GM12878 (cell line): ENCODE measurements around the gene UGT1A6. TPM values are rescaled to one million over a fixed set of nuclear protein-coding genes. Genes with fewer than 3 reads are reported as not detected.

Experiments used
- ATAC-seq: fragments of 200-7000 bp; cut with Tn5 transposase; 3 replicates; pipeline ENCODE4 v1.9.1; 2020; ENCODE audit warnings: mild to moderate bottlenecking, moderate library complexity
- BruUV-seq: library from RNA; stranded (reverse); fragments of 400-500 nt; replicated peaks from 2 replicates; lab custom pipeline; 2021; lab: Mats Ljungman, UMichigan
- CTCF ChIA-PET: fragments of 300-600 bp; sonication (Branson Sonifier 250); formaldehyde crosslinking; extraction: SDS; loops from one replicate; lab custom pipeline; 2021; ENCODE audit warnings: inconsistent platforms; lab: Yijun Ruan, JAX
- POLR2A ChIA-PET: fragments of 350-600 bp; formaldehyde crosslinking; extraction: SDS; loops from one replicate; lab custom pipeline; 2021; ENCODE audit warnings: inconsistent platforms; lab: Charles Lee
- RAD21 ChIA-PET: fragments of 300-600 bp; sonication (Branson Sonifier 250); formaldehyde crosslinking; loops from one replicate; lab custom pipeline; 2023; ENCODE audit warnings: antibody characterized with exemption; ENCODE audit not compliant: unreplicated experiment; lab: Charles Lee
- SMC1A ChIA-PET: fragments of 300-600 bp; sonication (Branson Sonifier 250); formaldehyde crosslinking; loops from one replicate; lab custom pipeline; 2023; ENCODE audit not compliant: unreplicated experiment, uncharacterized antibody; lab: Charles Lee
- DNase-seq: peaks from one replicate; pipeline ENCODE4 v3.0.0-alpha.2; 2011; ENCODE audit warnings: low read depth, low spot score
- FAIRE-seq: peaks from 3 replicates; lab custom pipeline; 2011; peaks lifted over from hg19 to GRCh38; lab: Jason Lieb, UNC
- H2AFZ ChIP-seq: 2 replicates; pipeline ENCODE4 v1.6.0; 2011; ENCODE audit warnings: low read depth, low read length, control low read depth; ENCODE audit not compliant: control insufficient read depth
- H3K27ac ChIP-seq: 2 replicates; pipeline ENCODE4 v1.5.1; 2011; ENCODE audit warnings: control low read depth; ENCODE audit not compliant: control insufficient read depth, insufficient read depth
- H3K27me3 ChIP-seq, 2 experiments: replicated peaks in 1 of 2; 2 replicates each; pipeline versions ENCODE4 v1.6.0 to v1.6.1; 2011; ENCODE audit warnings: low read length in 1 of 2; ENCODE audit not compliant: control insufficient read depth in 2 of 2, insufficient read depth in 2 of 2
- H3K36me3 ChIP-seq, 2 experiments: 2 replicates each; pipeline ENCODE4 v1.5.1; 2011; ENCODE audit warnings: low read length in 1 of 2; ENCODE audit not compliant: control insufficient read depth in 2 of 2, insufficient read depth in 2 of 2
- H3K4me1 ChIP-seq: 2 replicates; pipeline ENCODE4 v1.6.1; 2011; ENCODE audit warnings: mild to moderate bottlenecking, low read length, moderate library complexity, mixed read lengths; ENCODE audit not compliant: control insufficient read depth, insufficient read depth
- H3K4me2 ChIP-seq: 2 replicates; pipeline ENCODE4 v1.6.0; 2011; ENCODE audit warnings: control low read depth; ENCODE audit not compliant: control insufficient read depth, insufficient read depth
- H3K4me3 ChIP-seq: fragments of 200-600 bp; sonication (generic); 2 replicates; pipeline ENCODE4 v1.5.1; 2016
- H3K79me2 ChIP-seq: 2 replicates; pipeline ENCODE4 v1.6.0; 2011; ENCODE audit warnings: low read length; ENCODE audit not compliant: control insufficient read depth, insufficient read depth
- H3K9ac ChIP-seq: 2 replicates; pipeline ENCODE4 v1.8.0; 2011; ENCODE audit warnings: low read length, control low read depth, mixed read lengths; ENCODE audit not compliant: control insufficient read depth, insufficient read depth
- H3K9me3 ChIP-seq: replicated peaks from 3 replicates; pipeline ENCODE4 v1.5.1; 2011; ENCODE audit warnings: mild to moderate bottlenecking, low read length; ENCODE audit not compliant: control insufficient read depth, insufficient read depth
- H4K20me1 ChIP-seq: 2 replicates; pipeline ENCODE4 v1.6.0; 2011; ENCODE audit not compliant: control insufficient read depth, insufficient read depth
- BCL11A ChIP-seq: IDR thresholded peaks from 2 replicates; pipeline ENCODE4 v1.6.1; 2011; ENCODE audit warnings: low read depth, low read length
- EED ChIP-seq: sonication (generic); IDR thresholded peaks from 2 replicates; pipeline ENCODE4 v1.6.1; 2016; ENCODE audit warnings: antibody characterized with exemption, low read depth
- KLF5 ChIP-seq: fragments of 450-650 bp; IDR thresholded peaks from 2 replicates; pipeline ENCODE4 v1.6.1; 2014; ENCODE audit warnings: mild to moderate bottlenecking; ENCODE audit not compliant: partially characterized antibody
- MEF2A ChIP-seq: IDR thresholded peaks from 2 replicates; pipeline ENCODE4 v1.6.1; 2011; ENCODE audit warnings: low read depth, mild to moderate bottlenecking, low read length, moderate library complexity; ENCODE audit not compliant: insufficient read depth
- WGBS: methylation state at CpG from one replicate; pipeline ENCODE4 v1.1.6; 2016; ENCODE audit warnings: low lambda C conversion rate; ENCODE audit not compliant: insufficient replicate concordance, insufficient coverage; ENCODE audit errors: missing lambda C conversion rate; 5-methylcytosine and 5-hydroxymethylcytosine counted together
- in situ Hi-C: fragments of 300-500 bp; cut with MboI; formaldehyde crosslinking; loops from 9 replicates; pipeline ENCODE4 v1.14.3; 2018; ENCODE audit warnings: mixed read lengths
- intact Hi-C: fragments of 100-400 bp; cut with micrococcal nuclease; formaldehyde crosslinking; loops from one replicate; pipeline ENCODE4 v1.14.2; 2022; ENCODE audit not compliant: unreplicated experiment
- polyA plus RNA-seq, 11 experiments: library from polyadenylated mRNA; depleted of rRNA in 4 of 11; unstranded in 6 of 11; stranded (reverse) in 5 of 11; fragments of >200 nt; fragmentation: Nextera tagmentation in 4 of 11; fragmentation: Illumina TruSeq in 1 of 11; extraction: Ambion mirVana in 4 of 11; extraction: Trizol in 1 of 11; gene quantifications; 1 replicate in 1 of 11; 2 replicates in 10 of 11; pipeline versions ENCODE4 v1.2.1 to v1.2.3, GENCODE V29; 2011 to 2016; ENCODE audit warnings: inconsistent platforms in 2 of 11, missing spikeins in 2 of 11, low read depth in 1 of 11
- total RNA-seq, 4 experiments: library from RNA; depleted of rRNA in 3 of 4; stranded (reverse); fragments of >200 nt in 3 of 4; fragmentation: Illumina TruSeq in 1 of 4; extraction: Trizol in 1 of 4; gene quantifications; 2 replicates each; pipeline versions ENCODE4 v1.2.1 to v1.2.3, GENCODE V29; 2013 to 2021
- TF ChIP-seq, protein P1 (sequence below): IDR thresholded peaks from 2 replicates; pipeline ENCODE4 v1.6.1; 2012; ENCODE audit warnings: mild to moderate bottlenecking, low read depth, low read length

Gene UGT1A6
- total and polyA plus RNA-seq, 10 of the 15 experiments (the other 5 are each of a cell fraction or from before 2014, with no cell fraction given) = not detected

DNA sequence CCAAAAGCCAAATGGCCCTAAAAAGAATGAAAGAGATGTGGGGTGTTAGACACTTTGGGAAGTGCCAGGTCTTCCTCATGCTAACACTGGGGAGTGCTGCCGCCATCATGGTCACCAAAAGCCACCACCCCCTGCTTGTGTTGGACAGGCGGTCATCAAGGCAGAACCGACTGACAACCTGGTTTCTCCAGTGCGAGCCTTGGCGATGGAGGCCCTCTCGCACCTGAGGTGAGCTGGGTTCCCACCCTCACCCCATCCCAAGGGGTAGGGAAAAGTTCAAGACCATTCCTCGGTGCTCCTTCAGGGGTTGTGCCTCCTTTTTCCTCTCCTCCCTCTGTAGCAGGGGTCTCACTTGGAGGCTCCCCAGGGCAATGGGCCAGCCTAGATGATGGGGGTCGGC is 119.0 kb downstream of the UGT1A6 start:
- POLR2A ChIA-PET = no interaction called here
- BruUV-seq = no TSS peak
- no peak for ATAC-seq

More for the DNA sequence above, 119.0 kb downstream of the UGT1A6 start:
- intact Hi-C loops = no loop called here
- no peak overlapping the region for H3K9ac ChIP-seq
- DNase-seq = no peak
- no peak overlapping the region for H3K4me2 ChIP-seq
- CTCF ChIA-PET = no interaction called here
- no peaks in the 10 kb centered on the region for H3K9me3 ChIP-seq
- no peaks in the 10 kb centered on the region for H4K20me1 ChIP-seq
- SMC1A ChIA-PET = no interaction called here
- WGBS = 21% methylated on average over 8 of the region's 8 CpGs
- no peak overlapping the region for H3K27ac ChIP-seq
- no peak overlapping the region for H2AFZ ChIP-seq
- TF ChIP-seq KLF5 (no peak), MEF2A (no peak), BCL11A (no peak), EED (no peak)
- TF ChIP-seq, protein P1, sequence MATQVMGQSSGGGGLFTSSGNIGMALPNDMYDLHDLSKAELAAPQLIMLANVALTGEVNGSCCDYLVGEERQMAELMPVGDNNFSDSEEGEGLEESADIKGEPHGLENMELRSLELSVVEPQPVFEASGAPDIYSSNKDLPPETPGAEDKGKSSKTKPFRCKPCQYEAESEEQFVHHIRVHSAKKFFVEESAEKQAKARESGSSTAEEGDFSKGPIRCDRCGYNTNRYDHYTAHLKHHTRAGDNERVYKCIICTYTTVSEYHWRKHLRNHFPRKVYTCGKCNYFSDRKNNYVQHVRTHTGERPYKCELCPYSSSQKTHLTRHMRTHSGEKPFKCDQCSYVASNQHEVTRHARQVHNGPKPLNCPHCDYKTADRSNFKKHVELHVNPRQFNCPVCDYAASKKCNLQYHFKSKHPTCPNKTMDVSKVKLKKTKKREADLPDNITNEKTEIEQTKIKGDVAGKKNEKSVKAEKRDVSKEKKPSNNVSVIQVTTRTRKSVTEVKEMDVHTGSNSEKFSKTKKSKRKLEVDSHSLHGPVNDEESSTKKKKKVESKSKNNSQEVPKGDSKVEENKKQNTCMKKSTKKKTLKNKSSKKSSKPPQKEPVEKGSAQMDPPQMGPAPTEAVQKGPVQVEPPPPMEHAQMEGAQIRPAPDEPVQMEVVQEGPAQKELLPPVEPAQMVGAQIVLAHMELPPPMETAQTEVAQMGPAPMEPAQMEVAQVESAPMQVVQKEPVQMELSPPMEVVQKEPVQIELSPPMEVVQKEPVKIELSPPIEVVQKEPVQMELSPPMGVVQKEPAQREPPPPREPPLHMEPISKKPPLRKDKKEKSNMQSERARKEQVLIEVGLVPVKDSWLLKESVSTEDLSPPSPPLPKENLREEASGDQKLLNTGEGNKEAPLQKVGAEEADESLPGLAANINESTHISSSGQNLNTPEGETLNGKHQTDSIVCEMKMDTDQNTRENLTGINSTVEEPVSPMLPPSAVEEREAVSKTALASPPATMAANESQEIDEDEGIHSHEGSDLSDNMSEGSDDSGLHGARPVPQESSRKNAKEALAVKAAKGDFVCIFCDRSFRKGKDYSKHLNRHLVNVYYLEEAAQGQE = no peak
- TF ChIP-seq, all 136 proteins: peak for 0
- FAIRE-seq = no peak
- Histone ChIP-seq H3K79me2 (no peaks in the 10 kb centered on the region), H3K4me3 (no peak overlapping the region), H3K27me3 (no peaks in the 10 kb centered on the region; a peak in 2 of 4 replicates), H3K4me1 (no peaks in the 10 kb centered on the region), H3K36me3 (no peaks in the 10 kb centered on the region)
- in situ Hi-C loops = no loop called here
- RAD21 ChIA-PET = no interaction called here
